Peyer's patch (tissue), 4 donors: ENCODE results near the gene PET100. TPM values are rescaled to one million over a fixed set of nuclear protein-coding genes. Genes with fewer than 3 reads are reported as not detected.

Experiments
- DNase-seq, 3 donors: peaks; one replicate each; pipeline ENCODE4 v3.0.0-alpha.2; 2017 to 2019
- H3K27ac ChIP-seq, 4 donors: fragments of 200-600 bp; sonication (generic); one replicate each; pipeline ENCODE4 v1.5.1; 2016 to 2019
- H3K27me3 ChIP-seq, 2 donors: fragments of 200-600 bp; sonication (generic); one replicate each; pipeline ENCODE4 v1.5.1; 2019
- H3K36me3 ChIP-seq, 3 donors: fragments of 200-600 bp; sonication (generic); one replicate each; pipeline ENCODE4 v1.5.1; 2016 to 2019
- H3K4me1 ChIP-seq, 4 donors: fragments of 200-600 bp; sonication (generic); one replicate each; pipeline ENCODE4 v1.5.1; 2016 to 2019
- H3K4me3 ChIP-seq, 4 donors: fragments of 200-600 bp; sonication (generic); 1 replicate in 3 of 4; 2 replicates in 1 of 4; pipeline ENCODE4 v1.5.1; 2016 to 2019; ENCODE audit warnings: mild to moderate bottlenecking in 1 of 4
- H3K9me3 ChIP-seq, 4 donors: fragments of 200-600 bp; sonication (generic); one replicate each; pipeline ENCODE4 v1.5.1; 2016 to 2019; ENCODE audit warnings: mild to moderate bottlenecking in 1 of 4
- CTCF ChIP-seq, 6 experiments: fragments of 450-650 bp in 4 of 6; fragments of 200-600 bp in 2 of 6; sonication (generic) in 1 of 6; IDR thresholded peaks; one replicate each; pipeline ENCODE4 v1.5.1; 2017 to 2019; ENCODE audit warnings: antibody characterized with exemption in 6 of 6, mild to moderate bottlenecking in 3 of 6, moderate library complexity in 1 of 6
- POLR2A ChIP-seq, 2 donors: fragments of 450-650 bp; IDR thresholded peaks; one replicate each; pipeline ENCODE4 v1.5.1; 2017; ENCODE audit warnings: antibody characterized with exemption in 2 of 2, mild to moderate bottlenecking in 2 of 2, moderate library complexity in 2 of 2
- total RNA-seq, 4 donors: library from RNA; depleted of rRNA; stranded (reverse); fragments of >200 nt; gene quantifications; one replicate each; pipeline ENCODE4 v1.1.0, GENCODE V29; 2016

The PET100 gene
- total RNA-seq, 4 donors from 2014 or later, result 12.6 to 102 (median 14.5) TPM

DNA sequence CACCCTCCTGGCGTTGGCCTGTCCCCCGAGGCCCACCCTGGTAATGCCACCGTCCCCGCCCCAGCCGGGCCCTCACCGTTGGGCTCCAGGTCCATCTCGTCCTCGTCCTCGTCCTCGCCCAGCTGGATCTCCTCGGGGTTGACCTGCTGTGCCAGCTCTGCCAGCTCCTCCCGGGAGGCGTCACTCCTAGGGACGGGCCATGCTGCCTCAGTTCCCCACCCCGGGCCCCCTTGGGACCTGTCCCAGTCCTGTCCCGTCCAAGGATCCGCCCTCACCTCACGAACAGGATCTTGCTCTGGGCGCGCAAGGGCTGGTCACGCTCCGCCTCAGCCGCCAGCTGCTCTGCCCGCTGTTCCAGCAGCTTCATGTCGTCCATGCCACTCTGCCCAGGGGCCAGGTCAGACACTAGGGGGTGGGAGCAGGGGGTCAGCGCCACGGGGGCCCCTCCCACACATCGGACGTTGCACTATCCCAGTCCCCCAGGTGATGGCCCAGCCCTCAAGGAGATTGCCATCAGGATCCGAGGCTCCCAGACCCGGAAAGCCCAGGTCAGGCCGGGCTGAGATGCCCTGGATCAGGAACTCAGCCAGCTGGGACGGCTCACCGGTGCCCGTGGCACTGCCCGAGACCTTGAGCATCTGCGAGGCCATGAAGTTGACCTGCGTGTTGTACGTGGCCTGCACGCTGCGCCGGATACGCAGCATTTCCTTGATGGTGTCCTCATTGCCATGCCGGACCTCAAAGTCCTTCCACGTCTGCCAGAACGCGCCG lies 9.7 kb upstream of the PET100 start:
- no peak for DNase-seq
- Histone ChIP-seq H3K27me3 (no peaks in the 10 kb centered on the region), H3K27ac (peak overlapping the region in 3 of 4 donors; percentile 62 to 93 (median 83)), H3K9me3 (no peaks in the 10 kb centered on the region), H3K36me3 (peaks cover 0 to 78% (median 0%) of the 10 kb centered on the region in 3 donors), H3K4me3 (no peak overlapping the region), H3K4me1 (peaks cover 0 to 24% (median 3%) of the 10 kb centered on the region in 4 donors)
- TF ChIP-seq CTCF (IDR thresholded peaks at IDR 0.05), result no peak
- no peak for TF ChIP-seq POLR2A (IDR thresholded peaks at IDR 0.05)

GRCh38 chr19:7620442-7621412 lies 8.9 kb upstream of the PET100 start:
- no peak overlapping the region for H3K4me3 ChIP-seq
- TF ChIP-seq POLR2A (IDR thresholded peaks at IDR 0.05) (no peak), CTCF (IDR thresholded peaks at IDR 0.05) (no peak)

DNA sequence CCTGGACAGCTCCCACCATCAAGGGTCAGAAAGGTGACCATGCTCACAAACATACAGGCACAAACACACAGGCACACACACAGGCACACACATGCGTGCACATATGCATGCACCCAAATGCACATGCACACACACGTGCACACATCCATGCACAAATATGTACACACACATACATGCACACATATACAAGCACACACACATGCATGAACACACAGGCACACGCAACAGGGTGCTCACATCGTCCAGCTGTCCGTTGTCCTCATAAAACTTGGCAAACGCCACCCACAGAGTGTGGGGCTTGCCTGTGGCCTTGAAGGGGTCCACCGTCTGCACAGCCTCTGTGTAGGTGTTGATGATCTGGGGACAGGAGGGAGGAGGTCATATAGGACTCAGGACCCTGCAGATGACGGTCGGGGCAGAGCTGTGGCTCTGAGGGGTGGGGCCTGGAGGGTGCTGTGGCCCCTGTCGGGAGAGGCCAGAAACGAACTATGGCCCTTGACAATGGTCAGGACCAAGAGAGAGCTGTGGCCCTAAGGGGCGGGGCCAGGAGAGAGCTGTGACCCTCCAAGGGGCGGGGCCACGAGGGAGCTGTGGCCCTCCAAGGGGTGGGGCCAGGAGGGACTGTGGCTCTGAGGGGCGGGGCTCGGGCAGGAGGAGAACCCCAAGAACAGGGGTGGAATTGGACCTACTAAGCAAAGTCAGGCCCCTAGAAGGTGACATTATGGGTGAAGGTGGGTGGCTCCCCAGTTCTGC lies 6.5 kb upstream of the PET100 start:
- no peak for DNase-seq
- TF ChIP-seq CTCF (IDR thresholded peaks at IDR 0.05) (no peak), POLR2A (IDR thresholded peaks at IDR 0.05) (no peak)
- Histone ChIP-seq H3K9me3 (no peaks in the 10 kb centered on the region), H3K36me3 (peaks cover 0 to 72% (median 0%) of the 10 kb centered on the region in 3 donors), H3K27me3 (no peaks in the 10 kb centered on the region), H3K27ac (no peak overlapping the region), H3K4me1 (peaks cover under 1 to 26% (median 4%) of the 10 kb centered on the region in 4 donors), H3K4me3 (no peak overlapping the region)

More at GRCh38 chr19:7620442-7621412, 8.9 kb upstream of the PET100 start:
- Histone ChIP-seq H3K36me3 (peaks cover 0 to 79% (median 0%) of the 10 kb centered on the region in 3 donors), H3K9me3 (no peaks in the 10 kb centered on the region), H3K27ac (peak overlapping the region in 1 of 4 donors; percentile 93), H3K4me1 (peaks cover 0 to 24% (median 3%) of the 10 kb centered on the region in 4 donors), H3K27me3 (no peaks in the 10 kb centered on the region)
- DNase-seq, result no peak

DNA sequence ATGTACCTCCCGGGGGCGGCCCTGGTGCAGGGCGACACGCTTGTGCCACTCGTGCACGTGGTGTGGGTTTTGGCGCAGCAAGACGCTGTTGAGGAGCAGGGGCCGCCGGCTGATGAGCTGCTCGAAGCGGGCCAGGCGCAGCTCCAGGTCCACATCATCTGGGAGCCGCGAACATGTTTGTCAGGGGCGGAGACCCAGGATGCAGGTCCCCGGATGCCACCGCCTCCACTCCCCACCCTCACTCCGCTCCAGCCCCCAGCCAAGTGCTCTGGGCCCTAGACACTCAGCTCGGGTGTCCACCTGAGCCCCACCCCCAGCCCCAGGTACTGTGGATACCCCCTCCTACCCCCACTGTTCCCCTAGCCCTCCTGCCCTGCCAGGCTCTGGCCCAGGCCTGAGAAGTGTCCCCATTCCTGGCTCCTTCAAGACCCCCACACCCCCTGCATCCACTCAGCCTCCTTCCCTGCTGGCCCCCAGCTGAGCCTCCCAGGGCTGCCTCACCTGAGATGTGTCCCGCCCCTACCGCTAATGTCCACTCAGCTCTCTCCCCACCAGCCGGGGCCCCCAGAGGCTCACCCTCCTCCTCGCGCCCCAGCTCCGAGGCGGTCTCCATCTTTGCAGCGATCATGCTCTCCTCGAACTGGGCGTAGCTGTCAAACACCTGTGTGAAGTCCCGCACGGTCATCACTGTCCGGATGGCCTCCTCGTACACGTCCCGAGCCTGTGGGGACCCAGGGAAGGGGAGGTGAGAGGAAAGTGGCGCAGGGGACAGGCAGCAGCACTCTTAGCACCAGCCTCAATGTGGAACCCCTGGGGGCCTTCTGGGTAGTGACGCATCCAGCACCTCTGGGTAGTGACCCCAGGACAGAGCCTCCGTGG lies 5.6 kb upstream of the PET100 start:
- peaks cover 8 to 27% (median 12%) of the 10 kb centered on the region in 4 donors for H3K4me1 ChIP-seq
- H3K27me3 ChIP-seq, result no peaks in the 10 kb centered on the region
- TF ChIP-seq CTCF (IDR thresholded peaks at IDR 0.05), result no peak
- TF ChIP-seq POLR2A (IDR thresholded peaks at IDR 0.05), result no peak
- no peak overlapping the region for H3K4me3 ChIP-seq
- H3K9me3 ChIP-seq, result no peaks in the 10 kb centered on the region
- no peak overlapping the region for H3K27ac ChIP-seq
- H3K36me3 ChIP-seq, result peaks cover 0 to 72% (median 0%) of the 10 kb centered on the region in 3 donors
- no peak for DNase-seq
